ENCODE measurements around the gene ADGRB3. TPM values are rescaled to one million over a fixed set of nuclear protein-coding genes. Genes with fewer than 3 reads are reported as not detected.

Gene ADGRB3
- total and polyA plus RNA-seq, 10 of the 15 experiments (the other 5 are each of a cell fraction or from before 2014, with no cell fraction given) = 0.03 to 0.06 TPM; not detected in 8

GRCh38 chr6:69072796-69073195 lies 437.7 kb downstream of the ADGRB3 start:
- in situ Hi-C loops (cut with MboI) = no loop called here
- H3K4me3 ChIP-seq = no peak overlapping the region
- H2AFZ ChIP-seq (ENCODE audit: control insufficient read depth, low read depth, low read length) = no peak overlapping the region
- H3K27me3 ChIP-seq (replicated peaks in 1 of 2; ENCODE audit: control insufficient read depth in 2 of 2, insufficient read depth in 2 of 2, low read length in 1 of 2) = no peaks in the 10 kb centered on the region
- no peak overlapping the region for H3K9ac ChIP-seq (ENCODE audit: control insufficient read depth, insufficient read depth, low read length)
- H3K36me3 ChIP-seq (ENCODE audit: control insufficient read depth in 2 of 2, insufficient read depth in 2 of 2, low read length in 1 of 2) = no peaks in the 10 kb centered on the region
- H3K4me2 ChIP-seq (ENCODE audit: control insufficient read depth, insufficient read depth) = no peak overlapping the region
- H4K20me1 ChIP-seq (ENCODE audit: control insufficient read depth, insufficient read depth) = no peaks in the 10 kb centered on the region
- intact Hi-C loops (cut with micrococcal nuclease; ENCODE audit: unreplicated experiment) = no loop called here
- TF ChIP-seq SMC3 (IDR thresholded peaks at IDR 0.05; ENCODE audit: borderline replicate concordance, low read length) (no peak), SMAD1 (IDR thresholded peaks at IDR 0.05; ENCODE audit: low read depth, partially characterized antibody) (no peak), YY1 (IDR thresholded peaks at IDR 0.05; ENCODE audit: low read depth, low read length) (no peak), NFIC (IDR thresholded peaks at IDR 0.05; ENCODE audit: low read depth, low read length) (no peak), RELA (IDR thresholded peaks at IDR 0.05; ENCODE audit: borderline replicate concordance, partially characterized antibody) (no peak), ZNF384 (IDR thresholded peaks at IDR 0.05; ENCODE audit: borderline replicate concordance, low read depth, low read length) (no peak), CREM (IDR thresholded peaks at IDR 0.05; ENCODE audit: low read depth) (no peak), FOXK2 (IDR thresholded peaks at IDR 0.05) (no peak), MLLT1 (IDR thresholded peaks at IDR 0.05) (no peak), ZSCAN29 (IDR thresholded peaks at IDR 0.05) (no peak), NKRF (conservative IDR thresholded peaks at IDR 0.05) (no peak), KAT2A (conservative IDR thresholded peaks at IDR 0.05; ENCODE audit: control insufficient read depth, low read depth, low read length) (no peak), MXI1 (IDR thresholded peaks at IDR 0.05; ENCODE audit: low read depth, low read length) (no peak), POU2F2 (IDR thresholded peaks at IDR 0.05; ENCODE audit: borderline replicate concordance, low read depth, low read length) (no peak)
- TF ChIP-seq, protein P1, sequence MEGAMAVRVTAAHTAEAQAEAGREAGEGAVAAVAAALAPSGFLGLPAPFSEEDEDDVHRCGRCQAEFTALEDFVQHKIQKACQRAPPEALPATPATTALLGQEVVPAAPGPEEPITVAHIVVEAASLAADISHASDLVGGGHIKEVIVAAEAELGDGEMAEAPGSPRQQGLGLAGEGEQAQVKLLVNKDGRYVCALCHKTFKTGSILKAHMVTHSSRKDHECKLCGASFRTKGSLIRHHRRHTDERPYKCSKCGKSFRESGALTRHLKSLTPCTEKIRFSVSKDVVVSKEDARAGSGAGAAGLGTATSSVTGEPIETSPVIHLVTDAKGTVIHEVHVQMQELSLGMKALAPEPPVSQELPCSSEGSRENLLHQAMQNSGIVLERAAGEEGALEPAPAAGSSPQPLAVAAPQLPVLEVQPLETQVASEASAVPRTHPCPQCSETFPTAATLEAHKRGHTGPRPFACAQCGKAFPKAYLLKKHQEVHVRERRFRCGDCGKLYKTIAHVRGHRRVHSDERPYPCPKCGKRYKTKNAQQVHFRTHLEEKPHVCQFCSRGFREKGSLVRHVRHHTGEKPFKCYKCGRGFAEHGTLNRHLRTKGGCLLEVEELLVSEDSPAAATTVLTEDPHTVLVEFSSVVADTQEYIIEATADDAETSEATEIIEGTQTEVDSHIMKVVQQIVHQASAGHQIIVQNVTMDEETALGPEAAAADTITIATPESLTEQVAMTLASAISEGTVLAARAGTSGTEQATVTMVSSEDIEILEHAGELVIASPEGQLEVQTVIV (IDR thresholded peaks at IDR 0.05; ENCODE audit: borderline replicate concordance, partially characterized antibody) = no peak
- H3K4me1 ChIP-seq (ENCODE audit: control insufficient read depth, insufficient read depth, low read length) = no peaks in the 10 kb centered on the region
- WGBS (ENCODE audit: insufficient coverage, insufficient replicate concordance, low lambda C conversion rate, missing lambda C conversion rate) = 56% methylated on average over 1 of the region's 1 CpG
- no peaks in the 10 kb centered on the region for H3K79me2 ChIP-seq (ENCODE audit: control insufficient read depth, insufficient read depth, low read length)
- POLR2A ChIA-PET = no interaction called here
- CTCF ChIA-PET = interaction anchor here (0.6 kb wide), 1 partner anchor 818 kb away, joined by 3 read pairs; no protein-coding TSS in a partner anchor
- H3K9me3 ChIP-seq (replicated peaks; ENCODE audit: control insufficient read depth, insufficient read depth, low read length) = no peaks in the 10 kb centered on the region
- DNase-seq (ENCODE audit: low read depth, low spot score) (no peak), FAIRE-seq (no peak), ATAC-seq (no peak)
- no TSS peak for BruUV-seq (replicated peaks)
- H3K27ac ChIP-seq (ENCODE audit: control insufficient read depth, insufficient read depth) = no peak overlapping the region
- SMC1A ChIA-PET (ENCODE audit: uncharacterized antibody, unreplicated experiment) = no interaction called here
- RAD21 ChIA-PET (ENCODE audit: unreplicated experiment) = no interaction called here
